K562 treated with DMSO at 1 percent for 24 hours (cell line): ENCODE measurements around the gene HAUS3. TPM values are rescaled to one million over a fixed set of nuclear protein-coding genes. Genes with fewer than 3 reads are reported as not detected.

ENCODE experiments used
- total RNA-seq: library from RNA; unstranded; fragments of 300-600 nt; gene quantifications from 2 replicates; pipeline ENCODE4 v1.2.3, GENCODE V29; 2022; ENCODE audit warnings: low read depth; ENCODE audit not compliant: insufficient read depth

HAUS3 gene
- total RNA-seq: 20.1 and 25.0 TPM in 2 replicates

GRCh38 chr4:2241410-2242353 lies at the start of gene HAUS3, which contains the start of gene POLN:
TSS of gene HAUS3 (minus strand) at chr4:2242121. CDS start at chr4:2240946, 1,175 bp downstream.
TSS of gene POLN (minus strand) at chr4:2242121. CDS start at chr4:2229231, 12,890 bp downstream.

GRCh38 chr4:2261853-2262144 lies 19.9 kb upstream of the HAUS3 start, which contains the start of gene MXD4:
TSS of gene MXD4 (minus strand) at chr4:2262109. CDS start at chr4:2261980, 129 bp downstream.

Other genes with a start within 250 kb of the HAUS3 start
- 63.6 and 63.7 TPM in 2 replicates for gene NELFA, start 233.1 kb downstream of the HAUS3 start, total RNA-seq
- gene NAT8L, start 182.8 kb downstream of the HAUS3 start, total RNA-seq: 4.5 and 4.6 TPM in 2 replicates
- 0.79 and 1.6 TPM in 2 replicates for gene POLN, start within 50 bp of the HAUS3 start, total RNA-seq
- 52.8 and 59.8 TPM in 2 replicates for gene MXD4, start 20.0 kb upstream of the HAUS3 start, total RNA-seq
- gene ZFYVE28, start 176.5 kb upstream of the HAUS3 start, total RNA-seq: 16.5 and 18.5 TPM in 2 replicates
- 0.13 TPM in 1 of 2 replicates, not detected in the other for gene CFAP99, start 176.8 kb upstream of the HAUS3 start, total RNA-seq
- 31.5 and 35.1 TPM in 2 replicates for gene RNF4, start 227.0 kb upstream of the HAUS3 start, total RNA-seq